Upper lobe of left lung (tissue), 6 donors: ENCODE measurements around the gene RBP3. TPM values are rescaled to one million over a fixed set of nuclear protein-coding genes. Genes with fewer than 3 reads are reported as not detected.
A peak's percentile ranks its signal among the peaks of the same experiment; 100 is the strongest.

ENCODE experiments used
- ATAC-seq, 2 donors: fragments of 200-7000 bp; cut with Tn5 transposase; one replicate each; pipeline ENCODE4 v1.9.1; 2022; ENCODE audit warnings: mild to moderate bottlenecking in 2 of 2, moderate library complexity in 2 of 2; ENCODE audit not compliant: low FRiP score in 2 of 2
- DNase-seq, 2 donors: peaks; one replicate each; pipeline ENCODE4 v3.0.0-alpha.2; 2019 to 2020
- H3K27ac ChIP-seq, 4 donors: fragments of 200-600 bp; sonication (generic); one replicate each; pipeline ENCODE4 v1.5.1; 2016 to 2019
- H3K27me3 ChIP-seq, 4 donors: fragments of 200-600 bp; sonication (generic); one replicate each; pipeline ENCODE4 v1.5.1; 2017 to 2019
- H3K36me3 ChIP-seq, 4 donors: fragments of 200-600 bp; sonication (generic); one replicate each; pipeline ENCODE4 v1.5.1; 2016 to 2019
- H3K4me1 ChIP-seq, 4 donors: fragments of 200-600 bp; sonication (generic); one replicate each; pipeline ENCODE4 v1.5.1; 2018 to 2019
- H3K4me3 ChIP-seq, 4 donors: fragments of 200-600 bp; sonication (generic); one replicate each; pipeline ENCODE4 v1.5.1; 2017 to 2019; ENCODE audit warnings: mild to moderate bottlenecking in 2 of 4, moderate library complexity in 1 of 4
- H3K9me3 ChIP-seq, 4 donors: fragments of 200-600 bp; sonication (generic); one replicate each; pipeline ENCODE4 v1.5.1; 2018 to 2019
- CTCF ChIP-seq, 6 experiments: fragments of 450-650 bp in 4 of 6; fragments of 200-600 bp in 2 of 6; sonication (generic) in 2 of 6; IDR thresholded peaks; one replicate each; pipeline ENCODE4 v1.5.1; 2016 to 2019; ENCODE audit warnings: antibody characterized with exemption in 6 of 6
- EP300 ChIP-seq, 4 donors: sonication (generic); formaldehyde crosslinking; IDR thresholded peaks; one replicate each; pipeline ENCODE4 v1.5.1; 2017; ENCODE audit warnings: antibody characterized with exemption in 4 of 4, control low read depth in 2 of 4
- POLR2A ChIP-seq, 4 donors: fragments of 450-650 bp; IDR thresholded peaks; one replicate each; pipeline ENCODE4 v1.5.1; 2016 to 2017; ENCODE audit warnings: antibody characterized with exemption in 4 of 4, mild to moderate bottlenecking in 2 of 4
- POLR2AphosphoS5 ChIP-seq, 2 donors: sonication (generic); formaldehyde crosslinking; IDR thresholded peaks; one replicate each; pipeline ENCODE4 v1.5.1; 2017; ENCODE audit warnings: antibody characterized with exemption in 2 of 2
- WGBS, 2 donors: methylation state at CpG; one replicate each; pipeline ENCODE4 v1.1.5; 2017 to 2018; 5-methylcytosine and 5-hydroxymethylcytosine counted together
- total RNA-seq, 6 donors: library from RNA; depleted of rRNA in 4 of 6; stranded (reverse); fragments of >200 nt in 4 of 6; gene quantifications; one replicate each; pipeline versions ENCODE4 v1.1.0 to v1.2.1, GENCODE V29; 2016 to 2021
- donor health status: DM: no; HTN: no; CAD: no; lungs with moderate emphysema.
- donor health status: DM: no; HTN: yes; CAD: no; lungs with severe emphysema.

The RBP3 gene
- total RNA-seq, 6 donors from 2014 or later, result not detected

GRCh38 chr10:47344996-47345870 is 2.9 kb upstream of the RBP3 start:
- ATAC-seq (no peak), DNase-seq (peak in 1 of 2 donors; percentile 12)
- no peaks in the 10 kb centered on the region for H3K9me3 ChIP-seq
- no peak overlapping the region for H3K27ac ChIP-seq
- TF ChIP-seq EP300 (IDR thresholded peaks at IDR 0.05) (no peak), CTCF (IDR thresholded peaks at IDR 0.05) (no peak), POLR2AphosphoS5 (IDR thresholded peaks at IDR 0.05) (no peak), POLR2A (IDR thresholded peaks at IDR 0.05) (no peak)
- no peaks in the 10 kb centered on the region for H3K27me3 ChIP-seq
- no peak overlapping the region for H3K4me3 ChIP-seq
- peaks cover 0 to 5% (median 2%) of the 10 kb centered on the region in 4 donors for H3K4me1 ChIP-seq
- WGBS, 2 donors, result 84 to 87% methylated on average over 13 of the region's 13 CpGs
- no peaks in the 10 kb centered on the region for H3K36me3 ChIP-seq

DNA sequence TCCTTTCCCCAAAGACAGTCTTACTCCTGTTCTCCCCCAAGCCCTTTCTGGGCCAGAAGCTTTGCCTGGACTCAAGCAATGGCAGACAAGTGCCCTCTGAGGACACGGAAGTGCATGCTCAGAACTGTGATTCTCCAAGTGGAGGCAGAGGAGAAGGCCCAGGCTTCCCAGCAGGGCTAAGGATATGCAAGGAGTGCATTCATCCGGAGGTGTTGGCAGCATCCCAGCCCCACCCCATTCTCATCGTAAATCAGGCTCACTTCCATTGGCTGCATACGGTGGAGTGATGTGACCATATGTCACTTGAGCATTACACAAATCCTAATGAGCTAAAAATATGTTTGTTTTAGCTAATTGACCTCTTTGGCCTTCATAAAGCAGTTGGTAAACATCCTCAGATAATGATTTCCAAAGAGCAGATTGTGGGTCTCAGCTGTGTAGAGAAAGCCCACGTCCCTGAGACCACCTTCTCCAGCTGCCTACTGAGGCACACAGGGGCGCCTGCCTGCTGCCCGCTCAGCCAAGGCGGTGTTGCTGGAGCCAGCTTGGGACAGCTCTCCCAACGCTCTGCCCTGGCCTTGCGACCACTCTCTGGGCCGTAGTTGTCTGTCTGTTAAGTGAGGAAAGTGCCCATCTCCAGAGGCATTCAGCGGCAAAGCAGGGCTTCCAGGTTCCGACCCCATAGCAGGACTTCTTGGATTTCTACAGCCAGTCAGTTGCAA is 1.4 kb upstream of the RBP3 start:
- DNase-seq, result peak in 1 of 2 donors; percentile 58
- TF ChIP-seq POLR2A (IDR thresholded peaks at IDR 0.05) (no peak), CTCF (IDR thresholded peaks at IDR 0.05) (no peak), EP300 (IDR thresholded peaks at IDR 0.05) (no peak), POLR2AphosphoS5 (IDR thresholded peaks at IDR 0.05) (no peak)
- ATAC-seq, result peak; percentile 16 to 64

GRCh38 chr10:47347303-47347675 is 874 bp upstream of the RBP3 start:
- no peak for TF ChIP-seq POLR2A (IDR thresholded peaks at IDR 0.05)
- no peak for TF ChIP-seq CTCF (IDR thresholded peaks at IDR 0.05)
- TF ChIP-seq EP300 (IDR thresholded peaks at IDR 0.05), result no peak
- TF ChIP-seq POLR2AphosphoS5 (IDR thresholded peaks at IDR 0.05), result no peak
- H3K4me3 ChIP-seq, result no peak overlapping the region
- H3K36me3 ChIP-seq, result no peaks in the 10 kb centered on the region
- DNase-seq, result no peak
- no peaks in the 10 kb centered on the region for H3K9me3 ChIP-seq
- H3K27ac ChIP-seq, result no peak overlapping the region
- ATAC-seq, result no peak
- no peaks in the 10 kb centered on the region for H3K27me3 ChIP-seq
- WGBS, 2 donors, result 83 to 84% methylated on average over 4 of the region's 4 CpGs
- H3K4me1 ChIP-seq, result peaks cover 0 to 5% (median 2%) of the 10 kb centered on the region in 4 donors

More for the DNA sequence above, 1.4 kb upstream of the RBP3 start:
- no peaks in the 10 kb centered on the region for H3K9me3 ChIP-seq
- H3K27ac ChIP-seq, result peak overlapping the region in 1 of 4 donors; percentile 19
- H3K27me3 ChIP-seq, result no peaks in the 10 kb centered on the region
- H3K4me1 ChIP-seq, result peaks cover 0 to 5% (median 2%) of the 10 kb centered on the region in 4 donors
- H3K36me3 ChIP-seq, result no peaks in the 10 kb centered on the region
- 58 to 78% methylated on average over 6 to 13 of the region's 13 CpGs for WGBS, 2 donors
- no peak overlapping the region for H3K4me3 ChIP-seq

GRCh38 chr10:47348661-47349470 is 703 bp downstream of the RBP3 start:
- TF ChIP-seq EP300 (IDR thresholded peaks at IDR 0.05) (no peak), CTCF (IDR thresholded peaks at IDR 0.05) (no peak), POLR2AphosphoS5 (IDR thresholded peaks at IDR 0.05) (no peak), POLR2A (IDR thresholded peaks at IDR 0.05) (no peak)
- Histone ChIP-seq H3K36me3 (no peaks in the 10 kb centered on the region), H3K9me3 (no peaks in the 10 kb centered on the region), H3K27ac (no peak overlapping the region), H3K4me1 (peaks cover 0 to 5% (median 2%) of the 10 kb centered on the region in 4 donors), H3K27me3 (no peaks in the 10 kb centered on the region), H3K4me3 (no peak overlapping the region)
- ATAC-seq (no peak), DNase-seq (no peak)
- 74 to 87% methylated on average over 10 to 21 of the region's 36 CpGs for WGBS, 2 donors
